Smooth muscle cell (in vitro differentiated cells): Measurements from ENCODE around the gene CHIT1. TPM values are rescaled to one million over a fixed set of nuclear protein-coding genes. Genes with fewer than 3 reads are reported as not detected.
A peak's percentile ranks its signal among the peaks of the same experiment; 100 is the strongest.

Experiments
- DNase-seq: peaks from one replicate; lab custom pipeline; 2025; ENCODE audit not compliant: unreplicated experiment; lab: John Stamatoyannopoulos, UW
- H2AFZ ChIP-seq: fragments of 200-600 bp; sonication (generic); 2 replicates; pipeline ENCODE4 v1.6.0; 2016; ENCODE audit warnings: antibody characterized with exemption, low read depth, mild to moderate bottlenecking
- H3F3A ChIP-seq: fragments of 200-600 bp; sonication (generic); 2 replicates; pipeline ENCODE4 v1.6.0; 2017; ENCODE audit warnings: antibody characterized with exemption, low read depth
- H3K27ac ChIP-seq: fragments of 200-600 bp; sonication (generic); 2 replicates; pipeline ENCODE4 v1.5.1; 2016; ENCODE audit warnings: low read depth, mild to moderate bottlenecking
- H3K27me3 ChIP-seq: fragments of 200-600 bp; sonication (generic); 2 replicates; pipeline ENCODE4 v1.6.1; 2016; ENCODE audit warnings: low read depth, mild to moderate bottlenecking
- H3K36me3 ChIP-seq: fragments of 200-600 bp; sonication (generic); 2 replicates; pipeline ENCODE4 v1.5.1; 2016; ENCODE audit warnings: low read depth
- H3K4me1 ChIP-seq: fragments of 200-600 bp; sonication (generic); 2 replicates; pipeline ENCODE4 v1.5.1; 2016; ENCODE audit warnings: low read depth
- H3K4me2 ChIP-seq: fragments of 200-600 bp; sonication (generic); 2 replicates; pipeline ENCODE4 v1.6.0; 2016; ENCODE audit warnings: mild to moderate bottlenecking
- H3K4me3 ChIP-seq: fragments of 200-600 bp; sonication (generic); 2 replicates; pipeline ENCODE4 v1.5.1; 2016; ENCODE audit warnings: mild to moderate bottlenecking
- H3K79me2 ChIP-seq: fragments of 200-600 bp; sonication (generic); 2 replicates; pipeline ENCODE4 v1.6.0; 2016; ENCODE audit warnings: low read depth, mild to moderate bottlenecking
- H3K9ac ChIP-seq: fragments of 200-600 bp; sonication (generic); 2 replicates; pipeline ENCODE4 v1.6.0; 2016; ENCODE audit warnings: low read depth
- H3K9me3 ChIP-seq: fragments of 200-600 bp; sonication (generic); replicated peaks from 2 replicates; pipeline ENCODE4 v1.5.1; 2016; ENCODE audit warnings: low read depth
- H4K20me1 ChIP-seq: fragments of 200-600 bp; sonication (generic); 2 replicates; pipeline ENCODE4 v1.6.0; 2016; ENCODE audit warnings: low read depth
- CTCF ChIP-seq: fragments of 200-600 bp; sonication (generic); IDR thresholded peaks from 2 replicates; pipeline ENCODE4 v1.5.1; 2017; ENCODE audit warnings: borderline replicate concordance, mild to moderate bottlenecking, antibody characterized with exemption; ENCODE audit not compliant: insufficient read depth, poor library complexity, severe bottlenecking
- WGBS: methylation state at CpG from one replicate; pipeline ENCODE4 v1.1.7; 2016; ENCODE audit warnings: low lambda C conversion rate; 5-methylcytosine and 5-hydroxymethylcytosine counted together
- polyA plus RNA-seq: library from polyadenylated mRNA; unstranded; fragments of >200 nt; fragmentation: Nextera tagmentation; extraction: Ambion mirVana; gene quantifications from 2 replicates; pipeline ENCODE4 v1.2.1, GENCODE V29; 2016
- total RNA-seq: library from RNA; depleted of rRNA; stranded (reverse); fragments of >200 nt; gene quantifications from 2 replicates; pipeline ENCODE4 v1.2.3, GENCODE V29; 2014

CHIT1 gene
- total and polyA plus RNA-seq, 2 experiments from 2014 or later: not detected

- no peak overlapping the region for H2AFZ ChIP-seq
- H3K27ac ChIP-seq: no peak overlapping the region
- no peaks in the 10 kb centered on the region for H3K79me2 ChIP-seq
- no peaks in the 10 kb centered on the region for H4K20me1 ChIP-seq
- DNase-seq: no peak
- peaks cover 12% of the 10 kb centered on the region for H3K4me1 ChIP-seq
- H3K9me3 ChIP-seq: no peaks in the 10 kb centered on the region
- H3K4me2 ChIP-seq: peak overlapping the region; percentile 71
- no peak for TF ChIP-seq CTCF
- no peak overlapping the region for H3K9ac ChIP-seq
- H3K4me3 ChIP-seq: no peak overlapping the region
- H3F3A ChIP-seq: no peaks in the 10 kb centered on the region
- H3K36me3 ChIP-seq: no peaks in the 10 kb centered on the region
- H3K27me3 ChIP-seq: no peaks in the 10 kb centered on the region
- WGBS: 36% methylated on average over 17 of the region's 17 CpGs
These were observed 43.2 kb upstream of the CHIT1 start for GRCh38 chr1:203272633-203273205.

- H3K27me3 ChIP-seq: no peaks in the 10 kb centered on the region
- no peaks in the 10 kb centered on the region for H4K20me1 ChIP-seq
- peaks cover 12% of the 10 kb centered on the region for H3K4me1 ChIP-seq
- no peak overlapping the region for H2AFZ ChIP-seq
- no peak for DNase-seq
- TF ChIP-seq CTCF: no peak
- H3F3A ChIP-seq: no peaks in the 10 kb centered on the region
- no peaks in the 10 kb centered on the region for H3K9me3 ChIP-seq
- no peak overlapping the region for H3K4me2 ChIP-seq
- H3K4me3 ChIP-seq: no peak overlapping the region
- 86% methylated on average over 6 of the region's 6 CpGs for WGBS
- H3K9ac ChIP-seq: no peak overlapping the region
- H3K27ac ChIP-seq: no peak overlapping the region
- H3K36me3 ChIP-seq: no peaks in the 10 kb centered on the region
- H3K79me2 ChIP-seq: no peaks in the 10 kb centered on the region
These were observed 42.6 kb upstream of the CHIT1 start for GRCh38 chr1:203271962-203272632.

- H3K79me2 ChIP-seq: no peaks in the 10 kb centered on the region
- peaks cover 12% of the 10 kb centered on the region for H3K4me1 ChIP-seq
- no peaks in the 10 kb centered on the region for H3K36me3 ChIP-seq
- DNase-seq: no peak
- H2AFZ ChIP-seq: peak overlapping the region; percentile 59
- H3K27ac ChIP-seq: no peak overlapping the region
- no peak for TF ChIP-seq CTCF
- H3K27me3 ChIP-seq: no peaks in the 10 kb centered on the region
- WGBS: 43% methylated on average over 8 of the region's 8 CpGs
- no peaks in the 10 kb centered on the region for H4K20me1 ChIP-seq
- no peaks in the 10 kb centered on the region for H3K9me3 ChIP-seq
- peak overlapping the region; percentile 64 for H3K4me2 ChIP-seq
- no peak overlapping the region for H3K4me3 ChIP-seq
- H3F3A ChIP-seq: no peaks in the 10 kb centered on the region
- no peak overlapping the region for H3K9ac ChIP-seq
These were observed 41.7 kb upstream of the CHIT1 start for GRCh38 chr1:203271018-203271743.
